Vagina (tissue), 2 donors: ENCODE data around the gene LPCAT1. TPM values are rescaled to one million over a fixed set of nuclear protein-coding genes. Genes with fewer than 3 reads are reported as not detected.
"Not testable (repeated sequence)": the region's sequence is repeated elsewhere in the genome, so short reads cannot be mapped to it uniquely, and the experiment has no call there.

Source experiments
- DNase-seq, 2 donors: peaks; one replicate each; pipeline ENCODE4 v3.0.0-alpha.2; 2017; ENCODE audit errors: extremely low spot score in 2 of 2
- H3K27ac ChIP-seq: fragments of 200-600 bp; sonication (generic); one replicate; pipeline ENCODE4 v1.5.1; 2019
- H3K27me3 ChIP-seq: fragments of 200-600 bp; sonication (generic); one replicate; pipeline ENCODE4 v1.5.1; 2019
- H3K36me3 ChIP-seq, 2 donors: fragments of 200-600 bp; sonication (generic); one replicate each; pipeline ENCODE4 v1.5.1; 2017 to 2019
- H3K4me1 ChIP-seq: fragments of 200-600 bp; sonication (generic); one replicate; pipeline ENCODE4 v1.5.1; 2019
- H3K4me3 ChIP-seq, 2 donors: fragments of 200-600 bp; sonication (generic); 1 replicate in 1 of 2; 2 replicates in 1 of 2; pipeline ENCODE4 v1.5.1; 2016 to 2019
- H3K9me3 ChIP-seq: fragments of 200-600 bp; sonication (generic); one replicate; pipeline ENCODE4 v1.5.1; 2019
- POLR2A ChIP-seq, 2 donors: fragments of 450-650 bp; IDR thresholded peaks; one replicate each; pipeline ENCODE4 v1.6.1; 2017; ENCODE audit warnings: antibody characterized with exemption in 2 of 2, mild to moderate bottlenecking in 2 of 2, moderate library complexity in 2 of 2
- POLR2AphosphoS5 ChIP-seq, 2 donors: sonication (generic); formaldehyde crosslinking; IDR thresholded peaks; one replicate each; pipeline ENCODE4 v1.9.0; 2017; ENCODE audit warnings: antibody characterized with exemption in 2 of 2, mild to moderate bottlenecking in 2 of 2, low read depth in 1 of 2; ENCODE audit not compliant: insufficient read depth in 1 of 2
- intact Hi-C: fragments of 100-400 bp; cut with DNase I; formaldehyde crosslinking; loops from one replicate; pipeline ENCODE4 v1.15.1; 2023
- total RNA-seq: library from RNA; depleted of rRNA; stranded (reverse); fragments of >200 nt; gene quantifications from one replicate; pipeline ENCODE4 v1.2.3, GENCODE V29; 2016
- TF ChIP-seq, protein P1 (sequence below), 3 experiments: fragments of 450-650 bp in 2 of 3; fragments of 200-600 bp in 1 of 3; sonication (generic) in 1 of 3; IDR thresholded peaks; one replicate each; pipeline ENCODE4 v1.5.1; 2017 to 2019; ENCODE audit warnings: antibody characterized with exemption in 3 of 3, mild to moderate bottlenecking in 2 of 3, moderate library complexity in 2 of 3

The LPCAT1 gene
- total RNA-seq, 1 donor from 2014 or later, result 29.7 TPM

- Histone ChIP-seq H3K27me3 (no peaks in the 10 kb centered on the region), H3K36me3 (no peaks in the 10 kb centered on the region), H3K9me3 (no peaks in the 10 kb centered on the region), H3K4me1 (peaks cover 6% of the 10 kb centered on the region), H3K4me3 (no peak overlapping the region), H3K27ac (no peak overlapping the region)
- TF ChIP-seq POLR2AphosphoS5 (IDR thresholded peaks at IDR 0.05; ENCODE audit: insufficient read depth in 1 of 2, low read depth in 1 of 2) (no peak), POLR2A (IDR thresholded peaks at IDR 0.05) (no peak)
- TF ChIP-seq, protein P1, sequence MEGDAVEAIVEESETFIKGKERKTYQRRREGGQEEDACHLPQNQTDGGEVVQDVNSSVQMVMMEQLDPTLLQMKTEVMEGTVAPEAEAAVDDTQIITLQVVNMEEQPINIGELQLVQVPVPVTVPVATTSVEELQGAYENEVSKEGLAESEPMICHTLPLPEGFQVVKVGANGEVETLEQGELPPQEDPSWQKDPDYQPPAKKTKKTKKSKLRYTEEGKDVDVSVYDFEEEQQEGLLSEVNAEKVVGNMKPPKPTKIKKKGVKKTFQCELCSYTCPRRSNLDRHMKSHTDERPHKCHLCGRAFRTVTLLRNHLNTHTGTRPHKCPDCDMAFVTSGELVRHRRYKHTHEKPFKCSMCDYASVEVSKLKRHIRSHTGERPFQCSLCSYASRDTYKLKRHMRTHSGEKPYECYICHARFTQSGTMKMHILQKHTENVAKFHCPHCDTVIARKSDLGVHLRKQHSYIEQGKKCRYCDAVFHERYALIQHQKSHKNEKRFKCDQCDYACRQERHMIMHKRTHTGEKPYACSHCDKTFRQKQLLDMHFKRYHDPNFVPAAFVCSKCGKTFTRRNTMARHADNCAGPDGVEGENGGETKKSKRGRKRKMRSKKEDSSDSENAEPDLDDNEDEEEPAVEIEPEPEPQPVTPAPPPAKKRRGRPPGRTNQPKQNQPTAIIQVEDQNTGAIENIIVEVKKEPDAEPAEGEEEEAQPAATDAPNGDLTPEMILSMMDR (IDR thresholded peaks at IDR 0.05), result no peak
- intact Hi-C loops, result no loop called here
- no peak for DNase-seq
Observed at GRCh38 chr5:1563051-1563461, 39.3 kb upstream of the LPCAT1 start.

DNA sequence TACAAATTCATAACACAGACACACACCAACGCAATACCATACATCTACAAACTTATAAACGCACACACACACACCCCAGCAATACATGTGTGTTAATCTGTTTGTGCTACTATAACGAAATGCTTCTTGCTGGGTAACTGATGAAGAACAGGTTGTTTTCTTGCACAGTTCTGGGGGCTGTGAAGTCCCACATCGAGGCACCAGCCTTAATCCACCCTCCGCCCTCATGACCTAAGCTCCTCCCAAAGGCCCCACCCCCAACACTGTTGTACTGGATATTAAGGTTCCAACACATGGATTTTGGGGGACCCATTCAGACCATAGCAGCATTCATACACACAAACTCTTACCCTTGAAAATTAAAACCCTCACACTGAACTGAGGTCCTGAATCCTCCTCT, 38.8 kb upstream of the LPCAT1 start:
- H3K27me3 ChIP-seq, result no peaks in the 10 kb centered on the region
- peaks cover 1% of the 10 kb centered on the region for H3K4me1 ChIP-seq
- no peak for DNase-seq
- H3K27ac ChIP-seq, result no peak overlapping the region
- TF ChIP-seq, protein P1 (IDR thresholded peaks at IDR 0.05), result no peak
- TF ChIP-seq POLR2AphosphoS5 (IDR thresholded peaks at IDR 0.05; ENCODE audit: insufficient read depth in 1 of 2, low read depth in 1 of 2) (no peak), POLR2A (IDR thresholded peaks at IDR 0.05) (no peak)
- intact Hi-C loops, result no loop called here
- no peaks in the 10 kb centered on the region for H3K9me3 ChIP-seq
- no peaks in the 10 kb centered on the region for H3K36me3 ChIP-seq
- no peak overlapping the region for H3K4me3 ChIP-seq

GRCh38 chr5:1561402-1561929, 37.7 kb upstream of the LPCAT1 start:
- Histone ChIP-seq H3K9me3 (no peaks in the 10 kb centered on the region), H3K4me1 (no peaks in the 10 kb centered on the region), H3K27ac (no peak overlapping the region), H3K36me3 (no peaks in the 10 kb centered on the region), H3K27me3 (no peaks in the 10 kb centered on the region), H3K4me3 (no peak overlapping the region)
- DNase-seq, result no peak
- intact Hi-C loops, result no loop called here
- TF ChIP-seq, protein P1 (IDR thresholded peaks at IDR 0.05), result no peak
- TF ChIP-seq POLR2A (IDR thresholded peaks at IDR 0.05) (no peak), POLR2AphosphoS5 (IDR thresholded peaks at IDR 0.05; ENCODE audit: insufficient read depth in 1 of 2, low read depth in 1 of 2) (no peak)

- H3K27me3 ChIP-seq, H3K27ac ChIP-seq, H3K4me1 ChIP-seq, DNase-seq, H3K36me3 ChIP-seq, H3K9me3 ChIP-seq, intact Hi-C loops, H3K4me3 ChIP-seq: not testable (repeated sequence)
Observed at GRCh38 chr5:1560499-1560898, 36.7 kb upstream of the LPCAT1 start.

DNA sequence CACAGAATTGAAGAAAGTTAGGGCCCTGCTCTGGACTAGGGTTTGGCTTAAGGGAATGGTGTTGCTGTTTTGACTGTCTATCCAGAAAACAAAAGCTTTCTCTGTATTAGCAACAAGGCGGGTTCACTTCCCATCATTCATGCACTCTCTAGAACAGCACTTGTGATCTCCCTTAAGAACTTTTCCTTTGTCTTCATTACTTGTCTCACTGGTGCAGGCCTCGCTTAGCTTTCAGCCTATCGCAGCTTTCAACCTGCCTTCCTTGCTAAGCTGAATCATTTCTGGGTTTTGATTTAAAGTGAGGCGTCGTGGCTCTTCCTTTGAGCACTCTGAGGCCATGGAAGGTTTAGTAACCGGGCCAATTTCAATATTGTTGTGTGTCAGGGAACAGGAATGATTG, 35.2 kb upstream of the LPCAT1 start:
- Histone ChIP-seq H3K4me1 (no peaks in the 10 kb centered on the region), H3K27me3 (no peaks in the 10 kb centered on the region), H3K9me3 (no peaks in the 10 kb centered on the region), H3K36me3 (no peaks in the 10 kb centered on the region), H3K27ac (no peak overlapping the region), H3K4me3 (no peak overlapping the region)
- intact Hi-C loops, result no loop called here
- TF ChIP-seq, protein P1 (IDR thresholded peaks at IDR 0.05), result no peak
- TF ChIP-seq POLR2AphosphoS5 (IDR thresholded peaks at IDR 0.05; ENCODE audit: insufficient read depth in 1 of 2, low read depth in 1 of 2), result no peak
- TF ChIP-seq POLR2A (IDR thresholded peaks at IDR 0.05), result no peak
- DNase-seq, result no peak
